ENCODE data around the gene LRRTM2.

DNA sequence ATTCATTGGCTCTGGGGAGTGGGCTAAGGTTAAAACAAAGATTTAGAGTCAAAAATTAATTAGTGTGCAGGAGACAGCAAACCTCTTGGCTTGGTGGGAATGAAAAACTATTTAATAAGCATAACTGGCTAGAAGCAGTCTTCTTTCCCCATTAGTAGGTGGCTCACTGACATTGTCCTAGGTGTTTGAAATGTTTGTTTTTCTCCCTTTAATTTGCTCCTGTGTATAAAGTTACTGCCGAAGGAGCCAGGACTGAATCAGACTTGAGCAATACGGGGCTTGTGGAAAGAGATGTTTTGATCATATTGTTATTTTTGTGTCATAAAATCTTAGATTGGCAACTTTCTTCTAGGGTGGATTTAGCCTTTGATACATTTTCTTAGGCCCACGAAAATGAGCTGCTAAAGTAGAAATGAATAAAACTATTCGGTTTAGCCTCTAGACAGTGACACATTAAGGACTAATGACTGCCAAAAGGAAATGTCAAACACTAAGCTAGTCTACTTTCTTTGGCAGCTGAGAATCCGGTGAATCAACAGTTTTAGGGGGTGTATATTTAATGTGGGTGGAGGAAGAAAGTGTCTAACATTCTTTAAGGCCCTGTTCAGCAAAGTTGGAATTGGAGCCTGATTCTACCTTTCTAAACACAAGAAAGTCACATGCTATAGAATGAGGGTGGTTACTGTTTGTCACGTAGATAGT lies 30.2 kb downstream of the LRRTM2 start:
- no peak for TF ChIP-seq EP300 (IDR thresholded peaks at IDR 0.05)
- no peak for TF ChIP-seq POLR2A (IDR thresholded peaks at IDR 0.05)
- TF ChIP-seq, protein P1, sequence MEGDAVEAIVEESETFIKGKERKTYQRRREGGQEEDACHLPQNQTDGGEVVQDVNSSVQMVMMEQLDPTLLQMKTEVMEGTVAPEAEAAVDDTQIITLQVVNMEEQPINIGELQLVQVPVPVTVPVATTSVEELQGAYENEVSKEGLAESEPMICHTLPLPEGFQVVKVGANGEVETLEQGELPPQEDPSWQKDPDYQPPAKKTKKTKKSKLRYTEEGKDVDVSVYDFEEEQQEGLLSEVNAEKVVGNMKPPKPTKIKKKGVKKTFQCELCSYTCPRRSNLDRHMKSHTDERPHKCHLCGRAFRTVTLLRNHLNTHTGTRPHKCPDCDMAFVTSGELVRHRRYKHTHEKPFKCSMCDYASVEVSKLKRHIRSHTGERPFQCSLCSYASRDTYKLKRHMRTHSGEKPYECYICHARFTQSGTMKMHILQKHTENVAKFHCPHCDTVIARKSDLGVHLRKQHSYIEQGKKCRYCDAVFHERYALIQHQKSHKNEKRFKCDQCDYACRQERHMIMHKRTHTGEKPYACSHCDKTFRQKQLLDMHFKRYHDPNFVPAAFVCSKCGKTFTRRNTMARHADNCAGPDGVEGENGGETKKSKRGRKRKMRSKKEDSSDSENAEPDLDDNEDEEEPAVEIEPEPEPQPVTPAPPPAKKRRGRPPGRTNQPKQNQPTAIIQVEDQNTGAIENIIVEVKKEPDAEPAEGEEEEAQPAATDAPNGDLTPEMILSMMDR (IDR thresholded peaks at IDR 0.05) = no peak

All from tibial nerve (tissue), 4 donors.